ENCODE results near the gene DNM3. TPM values are rescaled to one million over a fixed set of nuclear protein-coding genes. Genes with fewer than 3 reads are reported as not detected.

Gene DNM3
- total and polyA plus RNA-seq, 10 of the 15 experiments (the other 5 are each of a cell fraction or from before 2014, with no cell fraction given) = 0.03 to 1.5 (median 0.08) TPM; not detected in 3

GRCh38 chr1:171826973-171827372, 14.3 kb upstream of the DNM3 start (continued):
- TF ChIP-seq, protein P1, sequence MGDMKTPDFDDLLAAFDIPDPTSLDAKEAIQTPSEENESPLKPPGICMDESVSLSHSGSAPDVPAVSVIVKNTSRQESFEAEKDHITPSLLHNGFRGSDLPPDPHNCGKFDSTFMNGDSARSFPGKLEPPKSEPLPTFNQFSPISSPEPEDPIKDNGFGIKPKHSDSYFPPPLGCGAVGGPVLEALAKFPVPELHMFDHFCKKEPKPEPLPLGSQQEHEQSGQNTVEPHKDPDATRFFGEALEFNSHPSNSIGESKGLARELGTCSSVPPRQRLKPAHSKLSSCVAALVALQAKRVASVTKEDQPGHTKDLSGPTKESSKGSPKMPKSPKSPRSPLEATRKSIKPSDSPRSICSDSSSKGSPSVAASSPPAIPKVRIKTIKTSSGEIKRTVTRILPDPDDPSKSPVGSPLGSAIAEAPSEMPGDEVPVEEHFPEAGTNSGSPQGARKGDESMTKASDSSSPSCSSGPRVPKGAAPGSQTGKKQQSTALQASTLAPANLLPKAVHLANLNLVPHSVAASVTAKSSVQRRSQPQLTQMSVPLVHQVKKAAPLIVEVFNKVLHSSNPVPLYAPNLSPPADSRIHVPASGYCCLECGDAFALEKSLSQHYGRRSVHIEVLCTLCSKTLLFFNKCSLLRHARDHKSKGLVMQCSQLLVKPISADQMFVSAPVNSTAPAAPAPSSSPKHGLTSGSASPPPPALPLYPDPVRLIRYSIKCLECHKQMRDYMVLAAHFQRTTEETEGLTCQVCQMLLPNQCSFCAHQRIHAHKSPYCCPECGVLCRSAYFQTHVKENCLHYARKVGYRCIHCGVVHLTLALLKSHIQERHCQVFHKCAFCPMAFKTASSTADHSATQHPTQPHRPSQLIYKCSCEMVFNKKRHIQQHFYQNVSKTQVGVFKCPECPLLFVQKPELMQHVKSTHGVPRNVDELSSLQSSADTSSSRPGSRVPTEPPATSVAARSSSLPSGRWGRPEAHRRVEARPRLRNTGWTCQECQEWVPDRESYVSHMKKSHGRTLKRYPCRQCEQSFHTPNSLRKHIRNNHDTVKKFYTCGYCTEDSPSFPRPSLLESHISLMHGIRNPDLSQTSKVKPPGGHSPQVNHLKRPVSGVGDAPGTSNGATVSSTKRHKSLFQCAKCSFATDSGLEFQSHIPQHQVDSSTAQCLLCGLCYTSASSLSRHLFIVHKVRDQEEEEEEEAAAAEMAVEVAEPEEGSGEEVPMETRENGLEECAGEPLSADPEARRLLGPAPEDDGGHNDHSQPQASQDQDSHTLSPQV (IDR thresholded peaks at IDR 0.05) = no peak
- TF ChIP-seq, protein P2, sequence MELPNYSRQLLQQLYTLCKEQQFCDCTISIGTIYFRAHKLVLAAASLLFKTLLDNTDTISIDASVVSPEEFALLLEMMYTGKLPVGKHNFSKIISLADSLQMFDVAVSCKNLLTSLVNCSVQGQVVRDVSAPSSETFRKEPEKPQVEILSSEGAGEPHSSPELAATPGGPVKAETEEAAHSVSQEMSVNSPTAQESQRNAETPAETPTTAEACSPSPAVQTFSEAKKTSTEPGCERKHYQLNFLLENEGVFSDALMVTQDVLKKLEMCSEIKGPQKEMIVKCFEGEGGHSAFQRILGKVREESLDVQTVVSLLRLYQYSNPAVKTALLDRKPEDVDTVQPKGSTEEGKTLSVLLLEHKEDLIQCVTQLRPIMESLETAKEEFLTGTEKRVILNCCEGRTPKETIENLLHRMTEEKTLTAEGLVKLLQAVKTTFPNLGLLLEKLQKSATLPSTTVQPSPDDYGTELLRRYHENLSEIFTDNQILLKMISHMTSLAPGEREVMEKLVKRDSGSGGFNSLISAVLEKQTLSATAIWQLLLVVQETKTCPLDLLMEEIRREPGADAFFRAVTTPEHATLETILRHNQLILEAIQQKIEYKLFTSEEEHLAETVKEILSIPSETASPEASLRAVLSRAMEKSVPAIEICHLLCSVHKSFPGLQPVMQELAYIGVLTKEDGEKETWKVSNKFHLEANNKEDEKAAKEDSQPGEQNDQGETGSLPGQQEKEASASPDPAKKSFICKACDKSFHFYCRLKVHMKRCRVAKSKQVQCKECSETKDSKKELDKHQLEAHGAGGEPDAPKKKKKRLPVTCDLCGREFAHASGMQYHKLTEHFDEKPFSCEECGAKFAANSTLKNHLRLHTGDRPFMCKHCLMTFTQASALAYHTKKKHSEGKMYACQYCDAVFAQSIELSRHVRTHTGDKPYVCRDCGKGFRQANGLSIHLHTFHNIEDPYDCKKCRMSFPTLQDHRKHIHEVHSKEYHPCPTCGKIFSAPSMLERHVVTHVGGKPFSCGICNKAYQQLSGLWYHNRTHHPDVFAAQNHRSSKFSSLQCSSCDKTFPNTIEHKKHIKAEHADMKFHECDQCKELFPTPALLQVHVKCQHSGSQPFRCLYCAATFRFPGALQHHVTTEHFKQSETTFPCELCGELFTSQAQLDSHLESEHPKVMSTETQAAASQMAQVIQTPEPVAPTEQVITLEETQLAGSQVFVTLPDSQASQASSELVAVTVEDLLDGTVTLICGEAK (IDR thresholded peaks at IDR 0.05; ENCODE audit: borderline replicate concordance) = no peak
- TF ChIP-seq, protein P3, sequence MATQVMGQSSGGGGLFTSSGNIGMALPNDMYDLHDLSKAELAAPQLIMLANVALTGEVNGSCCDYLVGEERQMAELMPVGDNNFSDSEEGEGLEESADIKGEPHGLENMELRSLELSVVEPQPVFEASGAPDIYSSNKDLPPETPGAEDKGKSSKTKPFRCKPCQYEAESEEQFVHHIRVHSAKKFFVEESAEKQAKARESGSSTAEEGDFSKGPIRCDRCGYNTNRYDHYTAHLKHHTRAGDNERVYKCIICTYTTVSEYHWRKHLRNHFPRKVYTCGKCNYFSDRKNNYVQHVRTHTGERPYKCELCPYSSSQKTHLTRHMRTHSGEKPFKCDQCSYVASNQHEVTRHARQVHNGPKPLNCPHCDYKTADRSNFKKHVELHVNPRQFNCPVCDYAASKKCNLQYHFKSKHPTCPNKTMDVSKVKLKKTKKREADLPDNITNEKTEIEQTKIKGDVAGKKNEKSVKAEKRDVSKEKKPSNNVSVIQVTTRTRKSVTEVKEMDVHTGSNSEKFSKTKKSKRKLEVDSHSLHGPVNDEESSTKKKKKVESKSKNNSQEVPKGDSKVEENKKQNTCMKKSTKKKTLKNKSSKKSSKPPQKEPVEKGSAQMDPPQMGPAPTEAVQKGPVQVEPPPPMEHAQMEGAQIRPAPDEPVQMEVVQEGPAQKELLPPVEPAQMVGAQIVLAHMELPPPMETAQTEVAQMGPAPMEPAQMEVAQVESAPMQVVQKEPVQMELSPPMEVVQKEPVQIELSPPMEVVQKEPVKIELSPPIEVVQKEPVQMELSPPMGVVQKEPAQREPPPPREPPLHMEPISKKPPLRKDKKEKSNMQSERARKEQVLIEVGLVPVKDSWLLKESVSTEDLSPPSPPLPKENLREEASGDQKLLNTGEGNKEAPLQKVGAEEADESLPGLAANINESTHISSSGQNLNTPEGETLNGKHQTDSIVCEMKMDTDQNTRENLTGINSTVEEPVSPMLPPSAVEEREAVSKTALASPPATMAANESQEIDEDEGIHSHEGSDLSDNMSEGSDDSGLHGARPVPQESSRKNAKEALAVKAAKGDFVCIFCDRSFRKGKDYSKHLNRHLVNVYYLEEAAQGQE (IDR thresholded peaks at IDR 0.05; ENCODE audit: low read depth, low read length) = no peak
- TF ChIP-seq MYC (IDR thresholded peaks at IDR 0.05; ENCODE audit: insufficient read depth, insufficient read length, insufficient replicate concordance, low read length, severe bottlenecking) (no peak), BHLHE40 (IDR thresholded peaks at IDR 0.05; ENCODE audit: borderline replicate concordance in 1 of 2, low read depth in 2 of 2, low read length in 1 of 2) (no peak), ZNF217 (IDR thresholded peaks at IDR 0.05) (no peak), TCF12 (IDR thresholded peaks at IDR 0.05; ENCODE audit: low read depth, low read length) (no peak), EED (IDR thresholded peaks at IDR 0.05; ENCODE audit: low read depth) (no peak)

Measured in GM12878 (cell line).